ENCODE data around the gene DNAH14.
A peak's percentile ranks its signal among the peaks of the same experiment; 100 is the strongest.
"Not testable (repeated sequence)": the region's sequence is repeated elsewhere in the genome, so short reads cannot be mapped to it uniquely, and the experiment has no call there.

Gene DNAH14

DNA sequence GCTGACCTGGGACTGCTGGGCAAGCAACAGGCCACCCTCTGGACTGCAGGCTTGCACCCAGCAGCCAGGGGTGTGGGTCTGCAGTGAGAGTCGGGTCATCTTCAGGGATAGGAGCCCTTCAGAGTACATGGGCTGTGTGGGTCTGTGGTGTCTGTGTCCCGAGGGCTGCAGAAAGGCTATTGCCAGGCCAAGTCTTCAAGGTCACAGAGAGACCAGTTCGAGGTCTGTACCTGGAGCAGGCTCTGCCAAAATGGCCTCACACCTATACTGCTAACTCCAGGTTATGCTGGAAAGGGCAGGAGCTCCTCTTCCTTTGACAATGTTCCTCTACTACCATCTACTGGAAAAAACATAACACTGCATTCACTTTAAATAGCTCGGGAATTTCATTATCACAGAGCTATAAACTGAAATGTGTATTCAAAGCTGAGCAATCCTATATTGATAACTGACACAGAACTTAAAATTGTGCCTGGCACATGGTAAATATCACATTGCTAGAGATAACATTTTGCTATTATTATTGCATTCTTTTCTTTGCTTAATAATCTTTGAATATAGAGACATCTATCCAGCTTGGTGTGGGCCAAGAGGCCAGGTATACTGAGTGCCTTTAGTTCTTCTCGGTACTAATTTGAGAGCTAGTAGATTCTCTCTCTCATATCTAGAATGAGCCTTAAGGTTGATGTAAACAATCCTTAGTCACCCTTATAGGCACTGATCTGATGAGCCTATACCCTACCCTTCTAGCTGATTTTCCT lies 6.9 kb upstream of the DNAH14 start:
- peak; percentile 73 for DNase-seq

DNA sequence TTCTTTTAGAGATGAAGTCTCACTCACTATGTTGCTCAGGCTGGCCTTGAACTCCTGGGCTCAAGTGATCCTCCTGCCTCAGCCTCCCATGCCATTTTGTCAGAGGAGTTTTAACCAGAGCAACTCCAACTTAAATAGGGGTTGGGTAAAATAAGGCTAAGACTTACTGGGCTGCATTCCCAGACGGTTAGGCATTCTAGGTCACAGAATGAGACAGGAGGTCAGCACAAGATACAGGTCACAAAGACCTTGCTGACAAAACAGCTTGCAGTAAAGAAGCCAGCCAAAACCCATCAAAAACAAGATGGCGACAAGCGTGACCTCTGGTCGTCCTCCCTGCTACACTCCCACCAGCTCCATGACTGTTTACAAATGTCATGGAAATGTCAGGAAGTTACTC lies 5.7 kb upstream of the DNAH14 start:
- no peak for DNase-seq

GRCh38 chr1:224927631-224928030 lies 1.8 kb upstream of the DNAH14 start:
- DNase-seq: not testable (repeated sequence)

- DNase-seq: no peak
Observed at GRCh38 chr1:224928906-224929305, 569 bp upstream of the DNAH14 start.

DNA sequence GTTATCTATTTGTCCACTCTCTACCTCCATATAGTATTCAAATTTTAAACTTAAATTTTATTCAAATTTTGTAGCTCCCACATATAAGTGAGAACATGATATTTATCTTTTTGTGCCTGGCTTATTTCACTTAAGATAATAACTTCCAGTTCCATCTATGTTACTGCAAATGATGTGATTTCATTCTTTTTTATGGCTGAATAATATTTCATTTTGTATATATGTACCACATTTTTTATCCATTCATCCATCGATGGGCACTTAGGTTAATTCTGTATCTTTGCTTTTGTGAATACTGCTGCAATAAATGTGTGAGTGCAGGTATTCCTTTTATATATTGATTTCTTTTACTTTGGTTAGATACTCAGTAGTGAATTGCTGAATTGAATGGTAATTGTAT lies 2.1 kb downstream of the DNAH14 start:
- DNase-seq: no peak

GRCh38 chr1:224932607-224933249 lies 3.3 kb downstream of the DNAH14 start:
- DNase-seq: no peak

GRCh38 chr1:224933584-224933983 lies 4.1 kb downstream of the DNAH14 start:
- DNase-seq: no peak

DNA sequence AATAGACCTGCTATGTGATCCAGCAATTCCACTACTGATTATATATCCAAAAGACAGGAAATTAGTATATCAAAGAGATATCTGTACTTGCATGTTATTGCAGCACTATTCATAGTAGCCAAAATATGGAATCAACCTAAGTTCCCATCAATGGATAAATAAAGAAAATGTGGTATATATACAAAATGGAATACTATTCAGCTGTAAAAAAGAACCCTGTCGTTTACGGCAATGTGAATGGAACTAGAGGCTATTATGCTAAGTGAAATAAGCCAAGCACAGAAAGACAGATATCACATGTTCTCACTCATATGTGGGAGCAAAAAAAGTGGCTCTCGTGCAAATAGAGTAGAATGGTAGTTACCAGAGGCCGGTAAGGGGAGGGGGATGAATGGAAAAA lies 9.2 kb downstream of the DNAH14 start:
- no peak for DNase-seq

- DNase-seq: no peak
Observed at GRCh38 chr1:224939844-224940425, 10.5 kb downstream of the DNAH14 start.

DNA sequence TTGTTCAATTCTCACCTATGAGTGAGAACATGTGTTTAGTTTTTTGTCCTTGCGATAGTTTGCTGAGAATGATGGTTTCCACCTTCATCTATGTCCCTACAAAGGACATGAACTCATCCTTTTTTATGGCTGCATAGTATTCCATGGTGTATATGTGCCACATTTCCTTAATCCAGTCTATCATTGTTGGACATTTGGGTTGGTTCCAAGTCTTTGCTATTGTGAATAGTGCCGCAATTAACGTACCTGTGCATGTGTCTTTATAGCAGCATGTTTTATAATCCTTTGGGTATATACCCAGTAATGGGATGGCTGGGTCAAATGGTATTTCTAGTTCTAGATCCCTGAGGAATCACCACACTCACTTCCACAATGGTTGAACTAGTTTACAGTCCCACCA lies 11.3 kb downstream of the DNAH14 start:
- not testable (repeated sequence) for DNase-seq

GRCh38 chr1:224945651-224946348 lies 16.3 kb downstream of the DNAH14 start:
- DNase-seq: not testable (repeated sequence)

DNA sequence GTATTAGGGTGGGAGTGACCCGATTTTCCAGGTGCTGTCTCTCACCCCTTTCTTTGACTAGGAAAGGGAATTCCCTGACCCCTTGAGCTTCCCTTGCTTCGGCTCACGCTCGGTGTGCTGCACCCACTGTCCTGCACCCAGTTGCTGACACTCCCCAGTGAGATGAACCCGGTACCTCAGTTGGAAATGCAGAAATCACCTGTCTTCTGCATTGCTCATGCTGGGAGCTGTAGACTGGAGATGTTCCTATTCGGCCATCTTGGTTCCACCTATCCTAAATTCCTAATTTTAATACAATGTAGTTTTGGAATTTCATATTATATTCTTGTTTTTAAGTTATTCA lies 16.8 kb downstream of the DNAH14 start:
- DNase-seq: not testable (repeated sequence)

DNA sequence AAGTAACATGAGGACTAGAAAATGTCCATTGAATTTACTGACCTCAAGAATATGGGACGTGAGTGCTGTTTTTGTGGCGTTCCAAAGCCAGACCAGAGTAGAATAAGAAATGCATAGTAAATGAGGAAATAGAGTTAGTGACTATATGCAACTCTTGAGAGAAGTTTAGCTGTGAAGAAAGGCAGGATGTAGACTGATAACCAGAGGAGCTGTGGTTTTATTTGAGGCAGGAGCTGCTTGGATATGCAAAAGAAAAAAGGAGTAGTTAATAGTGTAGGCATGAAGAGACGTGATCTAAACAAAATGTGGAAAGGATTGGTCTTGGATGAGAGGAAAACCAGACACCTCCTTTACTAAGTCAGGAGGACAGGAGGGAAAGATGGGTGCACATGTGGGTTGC lies 28.2 kb downstream of the DNAH14 start:
- DNase-seq: no peak

DNA sequence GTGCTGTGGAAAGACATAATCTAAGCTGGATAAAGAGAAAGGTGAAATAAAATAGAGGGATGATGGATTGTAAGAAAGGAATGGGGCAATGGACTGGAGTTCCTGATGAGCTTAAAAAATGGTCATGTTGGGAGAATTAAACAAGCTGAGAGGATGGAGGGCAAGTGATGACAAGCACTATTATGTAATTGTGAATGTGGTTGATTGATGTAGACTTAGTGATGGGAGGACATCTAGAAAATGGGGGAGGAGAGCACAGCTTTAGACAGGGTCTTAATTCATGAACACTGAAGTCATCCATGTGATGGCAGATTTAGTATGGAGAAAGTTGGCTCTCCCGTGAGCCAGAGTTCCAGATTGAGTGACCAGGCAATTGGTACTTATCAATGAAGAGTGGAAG lies 29.0 kb downstream of the DNAH14 start:
- DNase-seq: no peak

GRCh38 chr1:224959115-224959514 lies 29.6 kb downstream of the DNAH14 start:
- no peak for DNase-seq

DNA sequence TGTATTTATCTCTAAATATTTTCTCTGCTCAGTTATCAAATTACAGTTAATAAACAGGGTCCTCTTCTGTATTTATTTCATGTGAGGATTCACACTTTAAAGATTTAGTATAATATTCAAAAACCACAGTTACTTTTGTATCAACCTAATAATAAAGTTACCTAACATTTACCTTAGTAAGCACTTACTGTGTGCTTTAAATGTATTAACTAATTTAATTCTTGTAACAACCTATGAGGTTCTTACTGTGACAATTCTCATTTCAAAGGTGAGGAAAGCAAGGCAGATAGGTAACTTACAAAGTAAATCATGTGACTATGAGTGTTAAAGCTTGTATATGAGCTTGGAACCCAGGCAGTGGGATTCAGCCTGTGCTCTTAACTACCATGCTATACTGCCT lies 30.2 kb downstream of the DNAH14 start:
- no peak for DNase-seq

DNA sequence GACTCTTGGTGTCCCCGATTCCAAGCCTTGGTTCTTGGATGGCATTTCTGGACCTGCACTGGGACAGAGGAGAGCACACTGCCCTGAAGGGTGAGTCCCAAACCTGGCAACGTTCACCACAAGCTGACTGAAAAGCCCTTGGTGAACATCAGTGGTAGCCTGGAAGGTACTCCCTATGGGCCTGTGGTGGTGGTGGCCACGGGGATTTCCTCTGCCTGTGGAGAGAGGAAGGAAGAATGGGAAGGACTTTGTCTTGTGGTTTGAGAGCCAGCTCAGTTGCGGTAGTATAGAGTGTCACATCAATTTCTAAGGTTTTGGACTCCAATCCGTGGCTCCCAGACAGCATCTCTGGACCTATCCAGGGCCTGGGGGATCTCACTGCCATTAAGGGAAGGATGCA lies 50.7 kb downstream of the DNAH14 start:
- DNase-seq: no peak

DNA sequence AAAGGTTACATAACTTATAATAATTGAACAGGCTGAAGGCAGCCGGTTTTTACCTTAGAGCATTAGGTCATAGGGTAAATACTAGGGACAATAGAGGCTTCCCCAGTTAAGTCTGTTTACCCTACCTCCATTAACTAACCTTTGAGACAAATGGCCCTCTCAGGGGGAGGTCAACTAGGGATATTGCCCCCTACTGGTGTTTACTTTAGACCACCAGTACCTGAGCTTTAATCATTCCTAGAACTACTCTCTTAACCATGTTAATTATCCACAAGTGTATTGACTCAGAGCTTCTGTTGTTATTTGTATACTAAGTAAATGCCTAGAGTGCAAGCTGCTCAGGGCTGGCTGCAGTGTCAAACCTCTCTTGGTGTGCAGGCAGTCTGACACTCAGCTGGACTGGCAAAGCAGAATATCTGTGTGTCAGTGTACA lies 52.5 kb downstream of the DNAH14 start:
- DNase-seq: not testable (repeated sequence)

GRCh38 chr1:224988042-224988441 lies 58.6 kb downstream of the DNAH14 start:
- DNase-seq: no peak

GRCh38 chr1:224989615-224990014 lies 60.1 kb downstream of the DNAH14 start:
- no peak for DNase-seq

DNA sequence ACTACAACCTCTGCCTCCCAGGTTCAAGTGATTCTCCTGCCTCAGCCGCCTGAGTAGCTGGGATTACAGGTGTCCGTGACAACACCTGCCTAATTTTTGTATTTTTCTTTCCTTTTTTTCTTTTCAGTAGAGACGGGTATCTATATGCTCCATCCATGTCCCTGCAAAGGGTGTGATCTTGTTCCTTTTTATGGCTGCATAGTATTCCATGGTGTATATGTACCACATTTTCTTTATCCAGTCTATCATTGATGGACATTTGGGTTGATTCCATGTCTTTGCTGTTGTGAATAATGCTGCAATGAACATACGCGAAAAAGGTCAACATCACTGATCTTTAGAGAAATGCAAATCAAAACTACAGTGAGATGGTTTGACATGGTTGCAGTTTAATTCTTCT lies 62.1 kb downstream of the DNAH14 start:
- not testable (repeated sequence) for DNase-seq

GRCh38 chr1:224995602-224996001 lies 66.1 kb downstream of the DNAH14 start:
- DNase-seq: no peak

- no peak for DNase-seq
Observed at GRCh38 chr1:224996266-224996665, 66.8 kb downstream of the DNAH14 start.

DNA sequence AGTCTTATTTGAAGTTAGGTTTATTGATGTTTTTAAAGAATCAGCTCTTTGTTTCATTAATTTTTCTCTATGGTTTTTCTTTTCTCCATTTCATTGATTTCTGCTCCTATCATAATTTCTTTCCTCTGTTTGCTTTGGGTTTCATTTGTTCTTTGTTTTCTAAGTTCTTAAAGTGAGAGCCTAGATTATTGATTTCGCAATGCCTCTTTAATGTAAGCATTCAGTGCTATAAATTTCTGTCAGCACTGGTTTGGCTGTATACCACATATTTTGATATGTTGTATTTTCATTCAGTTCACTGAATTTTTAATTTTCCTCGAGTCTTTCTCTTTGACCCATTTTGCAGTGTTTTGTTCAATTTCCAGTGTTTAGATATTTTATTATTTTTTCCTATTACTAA lies 68.7 kb downstream of the DNAH14 start:
- no peak for DNase-seq
